ENCODE measurements around the gene GALNT13.

GALNT13 gene

DNA sequence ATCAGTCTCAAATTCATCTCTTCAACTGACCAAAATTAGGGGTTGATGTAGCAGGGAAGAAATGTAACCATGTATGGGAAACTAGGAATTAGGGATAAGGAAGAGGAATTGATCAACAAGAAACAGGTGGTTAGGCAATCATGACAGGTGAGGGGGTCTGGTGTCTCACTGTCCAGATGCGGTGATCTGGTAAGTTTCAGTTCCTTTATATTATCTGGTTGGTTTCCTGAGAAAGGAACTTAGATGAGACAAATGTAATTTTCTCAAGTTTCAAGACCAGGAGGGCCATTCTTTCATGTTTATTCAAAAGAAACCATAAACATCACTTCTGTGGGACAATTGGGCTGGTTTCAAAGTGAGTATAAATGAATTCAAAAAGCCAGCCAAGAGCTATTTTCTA is 520.5 kb downstream of the GALNT13 start:
- H3K9ac ChIP-seq = no peak overlapping the region
- no peaks in the 10 kb centered on the region for H3K27me3 ChIP-seq (ENCODE audit: control insufficient read depth, insufficient read depth, low read length)
- H3K36me3 ChIP-seq (ENCODE audit: control insufficient read depth, insufficient read depth, low read length) = no peaks in the 10 kb centered on the region
- H3K79me2 ChIP-seq = no peaks in the 10 kb centered on the region
- H2AFZ ChIP-seq = no peak overlapping the region
- H3K27ac ChIP-seq = no peak overlapping the region
- no peaks in the 10 kb centered on the region for H3K9me3 ChIP-seq (ENCODE audit: control insufficient read depth, low read length)
- TF ChIP-seq, protein P1, sequence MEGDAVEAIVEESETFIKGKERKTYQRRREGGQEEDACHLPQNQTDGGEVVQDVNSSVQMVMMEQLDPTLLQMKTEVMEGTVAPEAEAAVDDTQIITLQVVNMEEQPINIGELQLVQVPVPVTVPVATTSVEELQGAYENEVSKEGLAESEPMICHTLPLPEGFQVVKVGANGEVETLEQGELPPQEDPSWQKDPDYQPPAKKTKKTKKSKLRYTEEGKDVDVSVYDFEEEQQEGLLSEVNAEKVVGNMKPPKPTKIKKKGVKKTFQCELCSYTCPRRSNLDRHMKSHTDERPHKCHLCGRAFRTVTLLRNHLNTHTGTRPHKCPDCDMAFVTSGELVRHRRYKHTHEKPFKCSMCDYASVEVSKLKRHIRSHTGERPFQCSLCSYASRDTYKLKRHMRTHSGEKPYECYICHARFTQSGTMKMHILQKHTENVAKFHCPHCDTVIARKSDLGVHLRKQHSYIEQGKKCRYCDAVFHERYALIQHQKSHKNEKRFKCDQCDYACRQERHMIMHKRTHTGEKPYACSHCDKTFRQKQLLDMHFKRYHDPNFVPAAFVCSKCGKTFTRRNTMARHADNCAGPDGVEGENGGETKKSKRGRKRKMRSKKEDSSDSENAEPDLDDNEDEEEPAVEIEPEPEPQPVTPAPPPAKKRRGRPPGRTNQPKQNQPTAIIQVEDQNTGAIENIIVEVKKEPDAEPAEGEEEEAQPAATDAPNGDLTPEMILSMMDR (IDR thresholded peaks at IDR 0.05) = no peak
- no peak overlapping the region for H3K4me2 ChIP-seq (ENCODE audit: low read length)
- no peaks in the 10 kb centered on the region for H3K4me1 ChIP-seq
- no peak overlapping the region for H3K4me3 ChIP-seq (ENCODE audit: low read depth, low read length)

DNA sequence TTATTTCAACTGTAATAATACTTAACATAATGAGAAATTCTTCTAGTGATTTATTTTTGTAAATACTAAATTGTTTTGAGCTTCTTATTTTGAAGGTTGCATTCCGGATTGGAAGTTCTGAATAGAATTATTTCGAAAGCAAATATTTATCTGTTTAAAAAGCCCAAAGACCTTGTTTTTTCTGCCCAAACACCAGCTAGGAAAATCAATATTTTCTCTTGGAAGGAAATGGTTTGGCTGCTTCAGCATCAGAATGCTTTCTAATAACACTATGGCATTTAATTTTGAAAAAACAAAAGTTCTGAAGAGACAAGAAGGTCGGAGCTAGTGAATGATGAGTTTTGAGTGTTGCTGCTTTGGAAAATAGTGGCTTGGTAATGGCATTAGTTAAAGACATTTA is 522.9 kb downstream of the GALNT13 start:
- TF ChIP-seq, protein P1 (IDR thresholded peaks at IDR 0.05) = no peak
- H3K4me2 ChIP-seq (ENCODE audit: low read length) = no peak overlapping the region
- no peaks in the 10 kb centered on the region for H3K79me2 ChIP-seq
- no peaks in the 10 kb centered on the region for H3K36me3 ChIP-seq (ENCODE audit: control insufficient read depth, insufficient read depth, low read length)
- H3K9ac ChIP-seq = no peak overlapping the region
- H3K27me3 ChIP-seq (ENCODE audit: control insufficient read depth, insufficient read depth, low read length) = no peaks in the 10 kb centered on the region
- H3K27ac ChIP-seq = no peak overlapping the region
- H3K4me1 ChIP-seq = no peaks in the 10 kb centered on the region
- no peak overlapping the region for H3K4me3 ChIP-seq (ENCODE audit: low read depth, low read length)
- no peak overlapping the region for H2AFZ ChIP-seq
- H3K9me3 ChIP-seq (ENCODE audit: control insufficient read depth, low read length) = no peaks in the 10 kb centered on the region

DNA sequence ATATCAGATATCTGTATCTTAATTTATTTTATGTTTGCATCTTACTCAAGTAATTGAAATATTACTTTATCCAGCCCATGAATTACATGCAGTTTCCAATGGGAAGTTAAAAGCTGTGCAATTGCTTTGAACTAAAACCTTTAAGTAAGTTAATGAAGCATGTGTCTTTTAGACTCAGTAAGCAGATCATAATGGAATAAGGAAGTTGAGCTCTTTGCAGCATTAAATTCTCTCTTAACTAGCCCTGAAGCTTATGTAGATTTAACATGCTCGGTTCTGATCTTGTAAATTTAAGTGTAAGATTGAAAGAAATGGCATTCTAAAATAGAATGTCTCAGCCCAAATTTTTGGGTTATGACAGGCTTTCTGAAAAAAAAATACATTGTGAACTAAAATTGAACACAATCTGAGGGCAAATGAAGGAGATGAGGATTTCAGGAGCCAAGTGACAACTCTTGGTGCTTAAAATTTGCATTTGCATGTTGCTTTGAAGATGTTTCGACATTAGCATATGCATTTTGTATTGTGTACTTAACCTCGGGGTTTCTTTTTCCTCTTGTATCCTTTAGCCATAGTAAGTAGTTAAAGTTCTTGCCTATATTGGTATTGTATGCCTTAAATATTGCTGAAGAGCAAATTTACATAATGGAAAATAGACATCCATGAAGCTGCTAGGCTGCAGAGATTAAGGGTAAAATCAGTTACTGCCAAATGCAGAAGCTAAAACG is 529.0 kb downstream of the GALNT13 start:
- Histone ChIP-seq H3K9me3 (ENCODE audit: control insufficient read depth, low read length) (no peaks in the 10 kb centered on the region), H3K27me3 (ENCODE audit: control insufficient read depth, insufficient read depth, low read length) (no peaks in the 10 kb centered on the region), H2AFZ (no peak overlapping the region), H3K79me2 (no peaks in the 10 kb centered on the region), H3K4me2 (ENCODE audit: low read length) (no peak overlapping the region), H3K4me1 (no peaks in the 10 kb centered on the region), H3K27ac (no peak overlapping the region), H3K36me3 (ENCODE audit: control insufficient read depth, insufficient read depth, low read length) (no peaks in the 10 kb centered on the region), H3K4me3 (ENCODE audit: low read depth, low read length) (no peak overlapping the region), H3K9ac (no peak overlapping the region)
- TF ChIP-seq, protein P1 (IDR thresholded peaks at IDR 0.05) = no peak

DNA sequence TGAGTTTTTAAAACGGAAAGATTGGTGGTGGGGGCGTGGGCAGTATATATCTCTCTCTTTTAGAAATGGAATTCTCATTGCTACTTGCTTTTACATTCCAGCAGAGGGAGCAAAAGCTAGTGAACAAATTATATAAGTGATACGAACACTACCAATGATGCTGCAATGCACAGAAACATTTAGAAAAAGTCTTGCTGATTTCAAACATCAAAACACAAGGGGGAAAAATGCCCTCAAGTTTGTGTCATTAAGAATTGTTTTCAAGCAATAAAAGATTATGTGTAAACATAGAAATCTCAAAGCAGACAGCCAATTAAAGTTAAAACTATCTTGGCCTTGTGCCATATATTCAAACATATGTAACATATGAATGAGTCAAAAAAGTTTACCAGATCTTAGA is 530.5 kb downstream of the GALNT13 start:
- no peak overlapping the region for H2AFZ ChIP-seq
- no peaks in the 10 kb centered on the region for H3K27me3 ChIP-seq (ENCODE audit: control insufficient read depth, insufficient read depth, low read length)
- H3K4me2 ChIP-seq (ENCODE audit: low read length) = no peak overlapping the region
- no peak overlapping the region for H3K4me3 ChIP-seq (ENCODE audit: low read depth, low read length)
- H3K36me3 ChIP-seq (ENCODE audit: control insufficient read depth, insufficient read depth, low read length) = no peaks in the 10 kb centered on the region
- no peaks in the 10 kb centered on the region for H3K79me2 ChIP-seq
- H3K9ac ChIP-seq = no peak overlapping the region
- TF ChIP-seq, protein P1 (IDR thresholded peaks at IDR 0.05) = peak; percentile 7
- no peaks in the 10 kb centered on the region for H3K4me1 ChIP-seq
- no peaks in the 10 kb centered on the region for H3K9me3 ChIP-seq (ENCODE audit: control insufficient read depth, low read length)
- no peak overlapping the region for H3K27ac ChIP-seq

DNA sequence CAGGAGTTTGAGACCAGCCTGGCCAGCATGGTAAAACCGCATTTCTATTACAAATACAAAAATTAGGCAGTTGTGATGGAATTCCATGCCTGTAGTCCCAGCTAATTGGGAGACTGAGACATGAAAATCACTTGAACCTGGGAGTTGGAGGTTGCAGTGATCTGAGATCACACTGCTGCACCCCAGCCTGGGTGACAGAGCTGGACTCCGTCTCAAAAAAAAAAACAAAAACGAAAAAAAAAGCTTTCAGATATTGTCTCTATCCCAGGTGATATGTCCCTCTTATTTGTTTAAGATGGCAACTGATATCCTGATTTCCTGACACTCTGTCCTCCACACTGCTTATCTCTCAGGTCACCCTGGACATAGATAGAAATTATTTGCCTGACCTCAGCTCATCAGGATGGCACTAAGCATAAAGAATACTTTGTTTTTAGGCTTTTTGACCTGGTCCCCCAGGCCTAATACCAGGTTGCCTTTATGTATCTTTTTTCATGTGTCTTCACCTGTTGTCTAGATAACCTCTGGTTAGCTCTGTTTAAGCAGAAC is 531.6 kb downstream of the GALNT13 start:
- TF ChIP-seq, protein P1 (IDR thresholded peaks at IDR 0.05) = no peak
- no peaks in the 10 kb centered on the region for H3K36me3 ChIP-seq (ENCODE audit: control insufficient read depth, insufficient read depth, low read length)
- H3K79me2 ChIP-seq = no peaks in the 10 kb centered on the region
- no peak overlapping the region for H3K4me3 ChIP-seq (ENCODE audit: low read depth, low read length)
- no peaks in the 10 kb centered on the region for H3K4me1 ChIP-seq
- H3K27me3 ChIP-seq (ENCODE audit: control insufficient read depth, insufficient read depth, low read length) = no peaks in the 10 kb centered on the region
- H3K9me3 ChIP-seq (ENCODE audit: control insufficient read depth, low read length) = no peaks in the 10 kb centered on the region
- no peak overlapping the region for H3K4me2 ChIP-seq (ENCODE audit: low read length)
- no peak overlapping the region for H3K9ac ChIP-seq
- no peak overlapping the region for H2AFZ ChIP-seq
- H3K27ac ChIP-seq = no peak overlapping the region

All from parathyroid adenoma (tissue), 2 donors.